A172 (cell line): ENCODE results near the gene TTC7B. TPM values are rescaled to one million over a fixed set of nuclear protein-coding genes. Genes with fewer than 3 reads are reported as not detected.
A peak's percentile ranks its signal among the peaks of the same experiment; 100 is the strongest.

Experiments
- DNase-seq: peaks from one replicate; pipeline ENCODE4 v3.0.0-alpha.2; 2015; ENCODE audit warnings: low spot score
- total RNA-seq: library from RNA; depleted of rRNA; stranded (reverse); fragments of >200 nt; shearing (Covaris generic); gene quantifications from 2 replicates; pipeline ENCODE4 v1.2.3, GENCODE V29; 2014

The TTC7B gene
- total RNA-seq, 1 experiment from 2014 or later = 40.2 TPM

DNA sequence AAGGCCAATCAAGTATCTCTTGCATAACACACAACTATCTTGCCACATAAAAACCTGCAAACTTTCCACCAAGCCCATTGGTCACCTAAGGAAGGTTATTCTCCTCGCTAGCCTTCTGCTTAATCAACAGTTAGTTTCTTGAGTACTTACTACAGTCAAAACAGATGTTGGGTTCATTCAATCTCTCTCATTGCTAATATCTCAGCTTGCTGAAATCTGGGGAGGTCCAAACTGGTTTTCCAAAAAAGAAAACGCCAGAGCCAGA, 74.6 kb downstream of the TTC7B start:
- no peak for DNase-seq

DNA sequence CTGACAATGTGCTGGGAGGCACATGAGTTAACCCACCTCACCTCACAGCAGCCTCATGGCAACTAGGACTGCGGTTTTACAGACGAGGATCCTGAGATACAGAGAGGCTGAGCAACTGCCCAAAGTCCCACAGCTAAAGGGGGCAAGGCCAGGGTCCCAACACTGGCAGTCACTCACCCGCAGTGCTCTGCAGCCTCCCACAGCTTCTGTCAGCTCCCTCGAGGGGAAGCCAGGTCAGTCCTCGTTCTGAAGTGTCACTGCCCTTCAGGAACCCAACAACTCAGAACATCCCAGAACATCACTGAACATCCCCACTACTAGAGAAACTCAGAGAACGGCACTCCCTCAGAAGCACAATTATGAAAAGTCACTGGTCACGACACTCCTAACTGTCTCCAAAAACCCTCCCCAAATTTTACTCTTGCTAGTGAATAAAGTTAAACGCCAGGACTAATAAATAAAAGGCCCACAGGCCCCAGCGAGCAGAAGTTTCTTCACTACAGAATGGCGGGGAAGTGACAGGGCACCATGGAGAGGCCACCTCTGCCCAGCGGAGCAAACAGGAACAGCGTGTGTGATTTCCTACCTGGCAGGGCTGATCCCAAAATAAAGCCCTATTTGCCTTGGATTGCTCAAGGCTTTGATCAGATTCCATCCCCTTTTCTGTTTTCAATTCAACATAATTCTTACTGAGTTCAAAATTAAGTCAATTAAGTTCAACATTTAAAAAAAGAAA, 75.1 kb downstream of the TTC7B start:
- no peak for DNase-seq

DNA sequence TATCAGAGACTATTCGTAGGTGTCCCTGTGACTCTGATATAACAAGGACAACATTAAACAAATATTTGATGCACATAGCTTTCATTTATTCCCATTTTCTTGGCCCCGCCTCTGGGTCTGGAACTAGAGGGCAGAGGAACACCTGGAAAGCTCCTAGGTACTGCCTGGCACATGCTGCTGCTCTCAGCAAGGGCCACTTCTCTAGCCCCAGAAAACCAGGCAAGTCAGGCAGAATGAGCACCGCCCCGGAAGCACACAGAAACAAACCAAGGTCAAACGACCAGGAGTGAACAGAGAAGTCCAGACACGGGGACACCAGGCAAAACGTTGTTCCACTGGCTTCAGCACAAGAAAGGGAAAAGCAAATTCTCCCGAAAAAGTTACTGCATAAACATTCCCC, 76.1 kb downstream of the TTC7B start:
- DNase-seq = no peak

DNA sequence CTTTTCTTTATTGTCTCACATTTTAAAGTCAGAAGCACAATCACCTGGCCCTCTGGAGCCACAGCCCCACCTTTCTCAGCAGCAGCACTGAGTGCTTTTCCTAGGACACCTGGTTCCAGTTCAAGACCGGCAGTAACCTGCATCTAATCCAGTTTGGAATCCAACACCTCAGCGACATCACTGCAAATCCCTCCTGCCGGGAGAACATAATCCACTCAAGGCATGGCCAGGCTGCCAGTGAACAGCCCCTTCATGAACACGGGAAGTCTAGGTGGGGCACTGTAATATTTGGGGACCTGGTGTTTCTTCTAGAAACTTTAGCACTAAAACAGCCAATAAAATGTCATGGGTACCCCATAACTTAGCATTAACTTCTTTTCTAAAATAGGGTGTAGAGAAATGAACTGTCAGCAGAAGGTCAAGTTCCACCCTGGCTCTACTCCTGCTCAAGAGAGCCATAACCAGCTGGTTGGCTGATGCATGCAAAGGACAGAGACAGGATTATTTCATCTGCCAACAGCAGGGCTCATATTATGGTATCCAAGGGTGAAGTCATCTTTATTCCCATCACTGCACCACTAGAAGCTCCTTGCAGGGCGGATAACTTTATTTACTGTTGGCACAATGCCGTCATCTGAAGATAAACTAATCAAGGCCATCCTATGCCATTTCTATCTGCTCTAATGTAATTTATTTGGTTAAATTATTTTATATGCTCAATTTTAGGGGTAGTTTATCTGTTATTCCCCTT, 76.7 kb downstream of the TTC7B start:
- no peak for DNase-seq

DNA sequence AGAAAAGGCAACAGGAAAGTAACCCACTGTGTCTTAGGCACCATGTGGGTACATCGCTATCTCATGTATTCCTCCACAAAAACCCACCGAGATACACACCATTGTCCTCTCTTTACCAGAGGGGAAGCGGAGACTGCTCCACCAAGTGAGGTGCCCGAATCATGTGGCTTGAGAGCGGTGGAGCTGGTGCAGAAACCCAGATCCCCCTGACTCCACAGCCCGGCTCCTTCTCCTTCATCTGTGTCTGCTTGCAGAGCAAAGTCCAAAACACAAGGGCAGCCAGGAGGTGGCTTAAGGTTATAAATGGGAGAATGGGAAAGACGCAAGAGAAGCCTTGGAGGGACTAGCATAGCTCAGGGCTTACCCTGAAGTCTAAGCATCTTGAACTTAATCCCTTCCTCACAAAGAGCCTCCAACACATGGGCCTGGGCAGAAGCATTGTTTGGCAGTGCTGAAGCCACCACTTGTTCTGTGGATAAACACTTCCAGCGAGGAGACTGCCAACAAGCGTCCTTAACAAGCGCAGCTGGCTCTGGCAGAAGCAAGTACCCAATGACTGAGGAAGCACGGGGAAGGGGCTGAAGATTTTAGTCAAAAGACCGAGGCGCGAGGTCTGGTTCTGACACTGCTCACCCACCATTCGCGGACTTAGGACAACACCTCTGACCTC, 83.0 kb downstream of the TTC7B start:
- no peak for DNase-seq

DNA sequence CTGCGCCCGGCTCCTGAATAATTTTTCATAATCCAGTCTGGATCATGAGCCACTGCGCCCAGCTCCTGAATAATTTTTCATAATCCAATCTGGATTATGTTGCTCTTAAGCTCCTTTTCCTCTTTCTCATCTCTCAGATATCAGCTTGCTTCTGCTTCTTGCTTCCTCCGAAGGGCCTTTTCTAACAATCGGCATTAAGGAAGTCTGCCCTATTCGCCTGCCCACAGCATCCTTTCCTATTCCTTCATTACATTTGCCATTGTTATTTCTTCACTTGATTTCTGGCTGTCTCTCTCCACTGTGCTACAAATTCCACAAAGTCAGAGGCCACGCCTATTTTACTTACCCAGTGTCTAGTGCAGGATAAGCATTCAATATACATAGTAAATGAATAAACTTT, 83.5 kb downstream of the TTC7B start:
- no peak for DNase-seq

DNA sequence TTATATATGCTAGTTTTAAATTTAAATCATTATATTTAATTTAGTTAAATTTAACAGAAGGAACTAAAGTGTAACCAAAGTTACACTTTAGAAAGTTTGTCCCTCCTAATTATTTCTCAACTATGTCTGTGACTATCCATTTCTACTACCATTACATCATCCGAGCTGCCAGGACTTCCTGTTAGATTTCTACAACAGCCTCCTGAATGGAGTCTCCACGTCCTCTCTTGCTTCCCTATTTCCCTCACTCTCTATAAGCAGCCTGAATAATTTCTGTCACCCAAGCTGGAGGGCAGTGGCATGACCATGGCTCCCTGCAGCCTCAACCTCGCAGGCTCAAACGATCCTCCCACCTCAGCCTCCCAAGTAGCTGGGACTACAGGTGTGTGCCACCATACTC, 84.1 kb downstream of the TTC7B start:
- DNase-seq = no peak

DNA sequence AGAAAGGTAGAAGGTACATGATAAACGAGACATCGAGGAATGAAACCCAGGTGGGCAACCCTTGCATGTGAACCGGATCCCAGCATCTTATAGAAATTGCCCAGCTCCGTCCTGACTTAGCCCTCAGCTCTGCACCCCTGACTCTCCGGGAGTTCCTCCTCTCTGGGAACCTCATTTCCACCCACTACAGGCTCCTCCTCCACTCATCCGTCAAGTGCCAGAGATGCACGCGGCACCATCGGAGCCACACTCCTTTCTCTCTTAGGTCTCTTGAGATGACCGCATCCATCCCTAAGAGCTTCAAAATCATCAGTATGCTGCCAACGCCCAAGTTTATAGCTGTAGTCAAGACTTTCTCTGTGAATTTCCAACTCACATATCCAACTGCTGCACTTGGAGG, 84.7 kb downstream of the TTC7B start:
- no peak for DNase-seq

DNA sequence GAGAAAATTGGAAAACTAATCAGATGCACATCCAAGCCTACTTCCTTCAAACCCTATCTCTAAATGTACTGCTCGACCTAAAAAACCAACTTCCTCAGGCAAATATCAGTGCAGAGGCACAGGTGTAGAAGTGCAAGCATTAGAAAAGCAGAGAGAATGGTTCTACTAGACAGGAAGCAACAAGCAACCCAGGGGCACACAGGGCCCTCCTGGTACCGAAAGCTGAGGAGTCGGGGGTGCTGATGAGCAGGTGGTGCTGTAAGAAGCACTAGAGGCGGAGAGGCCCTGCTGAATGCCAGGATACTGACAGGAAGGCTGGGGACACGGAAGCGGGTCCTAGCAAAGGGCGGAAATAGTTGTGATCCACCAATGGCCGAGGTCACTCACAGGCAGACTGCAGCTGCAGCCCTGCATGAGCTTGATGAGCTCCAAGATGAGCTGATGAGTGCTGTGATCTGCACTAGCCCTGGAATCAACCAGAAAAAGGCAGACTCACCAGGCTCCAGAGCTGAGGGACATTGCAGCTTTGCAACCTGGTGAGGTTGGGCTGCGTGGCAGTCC, 85.9 kb downstream of the TTC7B start:
- DNase-seq = no peak

DNA sequence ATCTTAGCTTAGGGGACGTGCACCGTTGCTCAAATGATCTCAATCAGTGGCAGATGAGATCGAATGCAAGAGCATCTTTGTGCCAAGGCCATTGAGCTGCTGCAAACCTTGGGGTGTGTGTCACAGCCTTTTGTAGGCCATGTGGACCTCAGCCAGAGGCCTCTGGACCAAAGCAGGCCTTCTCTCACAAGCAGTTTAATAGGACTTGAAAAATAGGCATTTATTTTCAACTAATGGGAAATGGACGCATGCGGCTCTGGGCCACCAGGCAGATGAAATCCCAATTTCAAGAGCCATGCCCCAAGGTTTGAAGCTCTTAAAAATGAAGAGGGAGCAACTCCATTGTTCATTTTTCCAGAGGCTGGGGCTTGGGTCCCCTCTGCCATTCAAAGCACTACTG, 87.3 kb downstream of the TTC7B start:
- DNase-seq = no peak

DNA sequence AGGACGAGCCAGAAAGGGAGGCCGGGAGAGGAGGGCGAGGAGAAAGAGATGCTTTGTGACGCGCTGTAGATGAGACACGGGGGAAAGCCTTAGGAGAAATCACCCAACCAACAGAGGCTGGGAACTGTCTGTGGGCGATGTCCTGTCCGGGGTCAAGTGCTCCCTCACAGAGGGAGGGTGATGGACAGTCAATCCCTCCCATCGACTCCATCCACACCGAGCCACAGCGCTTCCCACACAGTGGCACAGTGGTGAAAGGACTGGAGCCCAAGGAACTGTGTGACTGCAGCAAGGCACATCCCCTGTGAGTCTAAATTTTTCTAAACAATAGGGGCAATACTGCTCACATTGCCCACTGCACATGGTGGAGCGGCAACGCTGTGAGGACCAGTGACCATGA, 89.1 kb downstream of the TTC7B start:
- no peak for DNase-seq

DNA sequence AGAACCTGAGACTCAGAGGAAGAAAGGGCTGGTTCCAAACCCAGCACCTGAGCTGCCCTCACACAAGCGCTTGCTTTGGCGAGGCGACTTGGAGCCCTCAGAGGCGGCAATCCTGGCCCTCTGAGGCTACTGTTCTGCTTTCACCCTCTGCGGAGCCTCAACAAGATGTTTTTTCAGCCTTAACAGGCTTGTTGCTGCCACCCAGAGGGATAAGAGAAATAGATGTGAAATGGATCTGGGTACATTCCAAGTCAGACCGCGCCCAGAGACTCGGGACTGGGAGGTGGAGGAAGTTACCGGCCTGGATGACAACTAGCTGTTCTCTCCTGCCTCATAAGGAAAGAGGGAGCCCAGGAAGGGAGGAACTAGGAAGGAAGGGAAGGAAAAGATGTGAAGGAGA, 89.6 kb downstream of the TTC7B start:
- peak; percentile 67 for DNase-seq

DNA sequence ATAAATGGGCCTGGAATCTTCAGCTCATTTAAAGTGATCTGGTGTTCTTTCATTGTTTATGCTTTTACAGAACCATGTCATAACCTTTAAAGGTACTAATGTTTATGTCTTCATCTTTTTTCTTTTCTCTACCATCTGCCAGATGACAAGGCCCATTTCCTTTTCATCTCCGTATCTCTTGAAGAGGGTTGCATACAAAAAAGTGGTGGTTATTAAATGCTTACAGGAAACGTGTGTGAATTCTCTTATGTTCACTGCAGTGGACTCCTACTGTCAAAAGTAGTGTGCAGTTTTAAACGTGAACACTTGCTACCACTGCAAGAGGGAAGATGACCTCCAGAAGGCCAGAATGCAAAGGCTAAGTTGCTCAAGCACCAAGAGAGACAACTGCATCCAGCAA, 91.4 kb downstream of the TTC7B start:
- no peak for DNase-seq

DNA sequence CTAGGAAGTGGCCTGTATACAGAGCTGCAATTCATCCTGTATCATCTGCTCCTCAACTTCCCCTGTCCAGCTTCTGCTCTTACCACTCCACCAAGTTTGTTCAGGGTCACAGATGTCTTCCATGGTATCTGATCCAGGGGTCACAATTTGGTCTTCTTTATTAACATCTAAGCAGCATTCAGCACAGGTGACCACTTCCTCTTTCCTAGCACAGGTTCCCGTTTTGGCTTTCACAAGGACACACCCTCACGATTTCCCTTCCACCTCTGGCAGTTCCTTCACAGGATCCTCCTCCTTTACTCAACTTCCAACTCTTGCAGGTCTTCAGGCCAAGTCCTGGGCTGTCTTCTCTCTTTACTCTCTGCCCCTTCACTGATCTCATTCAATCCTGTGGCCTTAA, 93.6 kb downstream of the TTC7B start:
- DNase-seq = no peak

DNA sequence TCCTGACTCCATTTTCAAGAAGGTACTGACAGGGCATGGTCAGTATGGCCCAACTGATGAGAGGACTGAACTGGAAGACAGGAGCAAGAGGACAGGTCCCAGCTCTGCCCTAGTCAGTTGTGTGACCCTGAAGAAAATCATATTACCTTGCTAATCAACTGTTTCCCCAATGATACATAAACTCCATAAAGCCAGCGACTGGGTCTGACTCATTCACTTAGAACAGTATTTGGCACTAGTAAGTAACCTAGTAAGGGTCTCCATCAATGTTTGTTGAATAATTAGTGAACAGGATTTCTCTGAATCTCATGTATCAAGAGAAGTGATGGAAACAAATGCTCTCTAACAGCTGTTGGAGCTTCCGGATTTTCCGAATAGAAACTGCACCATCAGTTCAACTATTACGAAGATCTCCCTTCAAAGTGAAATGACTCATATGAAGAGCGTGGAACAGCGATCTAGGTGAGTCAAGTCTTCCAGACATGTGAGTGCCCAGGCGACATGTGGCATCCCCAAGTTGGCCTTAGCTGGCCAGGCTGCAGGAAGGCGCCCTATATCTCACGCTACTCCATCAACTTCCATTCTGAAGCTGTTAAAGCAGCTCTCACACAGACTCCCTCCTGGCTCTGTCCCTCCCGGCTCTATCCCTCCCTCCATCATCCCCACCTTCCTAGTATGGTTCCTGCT, 94.5 kb downstream of the TTC7B start:
- DNase-seq = peak; percentile 69

DNA sequence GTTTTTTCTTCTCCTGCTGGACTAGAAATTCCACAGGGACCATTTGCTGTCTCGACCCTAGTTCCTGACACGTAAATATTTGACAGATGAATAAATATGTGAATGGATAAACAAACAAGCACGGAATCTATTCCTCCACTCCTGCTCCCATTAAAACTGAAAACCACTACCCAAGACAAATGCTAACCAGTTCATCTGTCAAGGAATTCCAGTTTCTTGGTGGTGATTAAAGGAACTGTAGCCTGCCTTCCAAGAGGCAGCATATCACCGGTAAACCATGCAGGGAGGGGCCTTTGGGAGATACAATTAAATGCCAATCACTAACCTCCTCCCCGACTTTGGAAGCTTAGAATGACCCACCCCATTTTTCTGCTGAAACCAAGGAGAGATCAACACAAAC, 95.4 kb downstream of the TTC7B start:
- no peak for DNase-seq

DNA sequence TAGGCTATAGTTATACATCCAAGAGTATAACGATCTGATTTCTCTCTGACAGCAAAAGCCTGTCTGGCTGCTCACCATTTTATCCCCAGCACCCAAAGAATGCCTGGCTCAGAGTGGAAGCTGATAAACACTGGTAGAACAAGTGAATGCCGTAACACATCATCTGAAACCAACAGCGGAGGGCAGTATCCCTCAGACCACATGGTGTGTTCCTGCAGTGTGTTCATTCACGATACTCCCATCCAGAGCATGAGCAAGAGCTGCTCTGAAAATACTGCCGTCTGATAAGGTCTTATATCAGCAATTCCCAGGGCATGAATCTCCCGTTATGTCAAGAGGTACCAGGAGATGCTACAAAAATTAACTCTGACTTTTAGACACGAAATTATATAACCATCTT, 95.9 kb downstream of the TTC7B start:
- DNase-seq = no peak

DNA sequence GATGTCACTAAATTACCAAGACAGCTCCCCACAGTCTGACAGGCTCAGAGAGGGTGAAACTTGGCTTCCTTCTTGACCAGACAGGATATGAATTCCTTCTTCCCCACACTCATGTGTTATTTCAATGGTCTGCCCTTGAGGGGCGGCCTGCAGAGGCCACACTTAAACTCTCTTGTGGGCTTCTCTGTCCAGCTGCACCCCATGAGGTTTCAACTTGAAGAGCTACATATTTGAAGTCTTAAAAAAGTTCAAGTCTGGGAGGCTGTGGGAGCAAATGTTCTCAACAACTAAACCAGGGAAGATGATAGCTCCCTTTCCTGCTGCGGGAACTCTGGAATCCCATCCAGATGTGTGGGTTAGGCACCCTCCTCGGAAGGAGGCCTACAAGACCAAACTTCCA, 98.3 kb downstream of the TTC7B start:
- DNase-seq = no peak

DNA sequence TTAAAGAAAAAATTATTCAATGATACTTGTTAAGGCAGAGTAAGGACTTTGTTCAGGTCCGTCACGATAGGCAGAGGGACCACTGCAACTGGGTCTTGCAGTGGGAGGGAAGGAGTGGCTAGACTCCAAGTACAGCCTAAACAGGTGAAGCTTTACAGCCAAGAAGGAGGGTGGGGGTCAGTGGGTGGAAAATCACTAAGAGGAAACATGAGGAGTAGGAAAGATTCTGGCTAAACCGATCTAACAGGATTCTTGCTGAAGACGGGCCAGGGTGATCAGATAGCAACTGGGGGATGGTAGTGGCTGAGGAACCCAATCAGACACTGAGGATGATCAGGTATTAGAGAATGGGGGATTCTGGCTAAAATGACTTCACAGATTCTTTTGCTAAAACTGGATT, 100.2 kb downstream of the TTC7B start:
- no peak for DNase-seq

DNA sequence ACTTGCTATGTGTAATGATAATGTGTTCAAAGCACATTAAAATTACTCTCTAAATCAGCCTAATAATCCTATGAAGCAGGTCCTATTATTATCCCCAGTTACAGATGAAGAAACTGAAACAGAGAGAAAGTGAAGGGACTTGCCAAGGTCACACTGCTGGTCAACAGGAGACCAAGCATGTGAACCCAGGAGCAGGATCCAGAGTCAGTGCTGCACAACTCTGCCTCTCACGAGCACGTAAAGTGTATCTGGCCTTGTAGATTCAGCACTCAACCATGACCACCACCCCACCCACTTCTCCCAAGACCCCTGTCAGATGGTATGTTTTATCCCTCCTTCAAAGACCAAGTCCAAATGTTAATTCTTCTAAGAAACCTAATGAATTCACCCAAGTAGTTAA, 100.7 kb downstream of the TTC7B start:
- no peak for DNase-seq

DNA sequence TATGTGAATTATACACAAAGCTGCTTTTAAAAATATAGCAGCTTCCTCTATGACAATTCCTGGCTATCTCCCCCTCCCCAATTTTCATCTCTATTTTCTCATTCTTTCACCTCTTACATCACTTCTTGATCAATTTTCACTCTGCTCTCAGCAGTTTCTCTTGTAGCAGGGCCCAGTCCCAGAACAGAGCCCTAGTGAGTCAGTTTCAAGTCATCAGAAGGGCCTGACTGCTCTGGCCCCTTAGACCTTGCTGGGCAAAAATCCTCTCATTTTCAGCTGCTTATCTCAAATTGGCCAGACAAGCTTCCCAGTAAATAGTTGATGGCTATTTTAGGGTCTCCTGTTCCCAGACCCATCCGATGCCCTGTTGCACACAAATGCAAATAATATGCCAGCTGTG, 101.4 kb downstream of the TTC7B start:
- DNase-seq = no peak

DNA sequence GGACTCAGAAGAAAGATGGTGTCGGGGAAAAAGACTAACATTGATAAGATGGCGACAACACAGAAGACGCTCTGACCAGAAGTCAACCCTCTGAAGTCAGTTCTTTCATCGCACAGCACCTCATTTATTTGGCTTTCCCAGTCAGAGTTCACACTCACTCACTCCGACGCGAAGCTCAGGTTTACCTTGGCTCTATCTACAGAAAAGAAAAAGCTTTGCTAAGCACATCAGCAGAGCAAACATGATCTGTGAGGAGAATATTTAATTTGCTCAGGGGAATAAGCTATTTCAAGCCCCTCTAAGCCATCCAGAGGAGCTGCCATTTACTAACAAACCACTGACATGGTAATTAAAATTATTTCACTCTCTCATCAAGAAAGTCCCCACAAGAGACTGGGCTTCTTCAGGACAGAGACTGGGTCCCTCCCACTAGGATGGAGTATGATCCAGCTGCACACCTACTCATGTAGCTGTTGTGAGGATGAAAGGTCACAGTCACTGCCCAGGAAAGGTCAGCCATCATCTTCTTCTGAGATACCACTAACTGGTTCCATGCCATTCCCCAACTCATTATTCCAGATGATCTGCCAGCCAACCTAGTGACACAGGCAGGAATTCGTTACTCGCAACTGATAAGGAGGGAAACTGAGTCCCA, 111.4 kb downstream of the TTC7B start:
- no peak for DNase-seq
